ENCODE measurements around the gene KIF26B. TPM values are rescaled to one million over a fixed set of nuclear protein-coding genes. Genes with fewer than 3 reads are reported as not detected.

KIF26B gene
- total and polyA plus RNA-seq, 2 of the 4 experiments (the other 2 are of a cell fraction) = 0.53 to 0.54 TPM

DNA sequence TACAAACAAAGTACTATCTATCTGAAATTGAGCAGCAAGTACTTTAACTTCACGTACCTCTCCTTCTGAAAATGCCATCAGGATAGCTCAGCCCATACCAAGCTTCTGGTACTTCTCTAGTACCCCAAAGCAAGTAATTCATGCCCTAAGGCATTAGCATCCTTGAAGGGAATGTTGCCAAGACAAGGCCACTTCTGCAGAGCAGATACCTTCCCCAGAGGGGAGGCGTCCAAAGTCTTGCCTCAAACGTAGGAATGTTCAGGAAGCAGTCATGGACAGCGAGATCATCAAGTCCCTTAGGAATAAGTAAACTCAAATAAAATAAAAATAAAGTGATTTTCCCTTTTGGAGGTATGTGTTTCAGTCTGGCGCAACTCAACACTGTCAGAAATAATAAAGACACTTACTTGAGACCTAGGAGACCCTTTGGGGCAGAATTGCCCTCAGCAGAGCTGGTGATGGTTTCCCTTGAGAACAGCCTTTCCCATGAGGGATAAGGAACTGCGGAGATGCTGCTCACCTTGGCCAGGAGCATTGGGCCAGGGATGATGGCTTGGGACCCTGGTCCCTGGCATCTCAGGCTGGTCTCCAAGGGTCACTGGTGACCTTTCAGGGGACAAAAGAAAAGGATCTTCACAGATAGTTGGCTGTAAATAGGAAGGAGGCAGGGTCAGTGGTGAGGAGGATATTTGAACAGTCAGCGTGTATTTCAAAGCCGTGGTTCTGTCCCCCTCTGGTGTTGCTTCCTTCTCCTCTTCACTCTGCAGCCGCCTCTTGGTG is 522.9 kb downstream of the KIF26B start:
- CTCF ChIA-PET = no interaction called here
- H2BK120ac ChIP-seq (ENCODE audit: low read depth, low read length) = no peak overlapping the region
- H2BK15ac ChIP-seq (ENCODE audit: low read depth, low read length) = no peak overlapping the region
- no peak overlapping the region for H3K4ac ChIP-seq (ENCODE audit: low read depth, low read length)
- in situ Hi-C loops (cut with MboI; ENCODE audit: low sequenced_read_pairs) = no loop called here
- ATAC-seq (ENCODE audit: low read depth) (no peak; the same call in 1 of the 2 replicates), DNase-seq (peak; percentile 16)
- no peak overlapping the region for H2BK20ac ChIP-seq (ENCODE audit: low read depth, low read length)
- H3K4me1 ChIP-seq (ENCODE audit: control insufficient read depth, insufficient read depth, low read length) = peaks cover 6% of the 10 kb centered on the region
- no peaks in the 10 kb centered on the region for H3K36me3 ChIP-seq (ENCODE audit: control insufficient read depth, insufficient read depth, low read length)
- no peak overlapping the region for H4K8ac ChIP-seq (ENCODE audit: low read depth in 2 of 2, low read length in 2 of 2)
- intact Hi-C loops (cut with micrococcal nuclease) = no loop called here
- dilution Hi-C loops (cut with HindIII; ENCODE audit: low sequenced_read_pairs, unreplicated experiment) = no loop called here
- H2AFZ ChIP-seq (replicated peaks; ENCODE audit: low read length, poor library complexity) = no peak overlapping the region
- no peak overlapping the region for H2AK9ac ChIP-seq (replicated peaks; ENCODE audit: low read depth, low read length, poor library complexity)
- H3K9ac ChIP-seq (ENCODE audit: low read depth, low read length) = no peak overlapping the region
- H4K5ac ChIP-seq (ENCODE audit: low read depth, low read length) = no peak overlapping the region
- H3K56ac ChIP-seq (ENCODE audit: extremely low read depth, insufficient read depth, low read length) = no peak overlapping the region
- POLR2A ChIA-PET (ENCODE audit: unreplicated experiment) = no interaction called here
- H3K4me2 ChIP-seq (ENCODE audit: low read depth, low read length) = no peak overlapping the region
- H4K91ac ChIP-seq (ENCODE audit: insufficient read depth, low read depth, low read length) = no peak overlapping the region
- no peak overlapping the region for H2BK5ac ChIP-seq (ENCODE audit: low read depth, low read length, poor library complexity, severe bottlenecking)
- TF ChIP-seq MAZ (IDR thresholded peaks at IDR 0.05; ENCODE audit: borderline replicate concordance, low read depth, low read length) = no peak
- no peak for TF ChIP-seq NFE2L2 (IDR thresholded peaks at IDR 0.05; ENCODE audit: low read depth, low read length)
- TF ChIP-seq RFX5 (IDR thresholded peaks at IDR 0.05; ENCODE audit: low read depth, low read length) = no peak
- no peak for TF ChIP-seq SMC3 (IDR thresholded peaks at IDR 0.05; ENCODE audit: low read depth, low read length)
- TF ChIP-seq, protein P1, sequence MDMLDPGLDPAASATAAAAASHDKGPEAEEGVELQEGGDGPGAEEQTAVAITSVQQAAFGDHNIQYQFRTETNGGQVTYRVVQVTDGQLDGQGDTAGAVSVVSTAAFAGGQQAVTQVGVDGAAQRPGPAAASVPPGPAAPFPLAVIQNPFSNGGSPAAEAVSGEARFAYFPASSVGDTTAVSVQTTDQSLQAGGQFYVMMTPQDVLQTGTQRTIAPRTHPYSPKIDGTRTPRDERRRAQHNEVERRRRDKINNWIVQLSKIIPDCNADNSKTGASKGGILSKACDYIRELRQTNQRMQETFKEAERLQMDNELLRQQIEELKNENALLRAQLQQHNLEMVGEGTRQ (IDR thresholded peaks at IDR 0.05; ENCODE audit: low read depth, low read length) = no peak
- no peak for TF ChIP-seq RCOR1 (IDR thresholded peaks at IDR 0.05; ENCODE audit: insufficient replicate concordance, low read length)
- TF ChIP-seq CHD1 (IDR thresholded peaks at IDR 0.05; ENCODE audit: low read depth, low read length) = no peak
- TF ChIP-seq, protein P2, sequence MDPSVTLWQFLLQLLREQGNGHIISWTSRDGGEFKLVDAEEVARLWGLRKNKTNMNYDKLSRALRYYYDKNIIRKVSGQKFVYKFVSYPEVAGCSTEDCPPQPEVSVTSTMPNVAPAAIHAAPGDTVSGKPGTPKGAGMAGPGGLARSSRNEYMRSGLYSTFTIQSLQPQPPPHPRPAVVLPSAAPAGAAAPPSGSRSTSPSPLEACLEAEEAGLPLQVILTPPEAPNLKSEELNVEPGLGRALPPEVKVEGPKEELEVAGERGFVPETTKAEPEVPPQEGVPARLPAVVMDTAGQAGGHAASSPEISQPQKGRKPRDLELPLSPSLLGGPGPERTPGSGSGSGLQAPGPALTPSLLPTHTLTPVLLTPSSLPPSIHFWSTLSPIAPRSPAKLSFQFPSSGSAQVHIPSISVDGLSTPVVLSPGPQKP (IDR thresholded peaks at IDR 0.05; ENCODE audit: borderline replicate concordance, low read depth, low read length) = no peak
- TF ChIP-seq, protein P3, sequence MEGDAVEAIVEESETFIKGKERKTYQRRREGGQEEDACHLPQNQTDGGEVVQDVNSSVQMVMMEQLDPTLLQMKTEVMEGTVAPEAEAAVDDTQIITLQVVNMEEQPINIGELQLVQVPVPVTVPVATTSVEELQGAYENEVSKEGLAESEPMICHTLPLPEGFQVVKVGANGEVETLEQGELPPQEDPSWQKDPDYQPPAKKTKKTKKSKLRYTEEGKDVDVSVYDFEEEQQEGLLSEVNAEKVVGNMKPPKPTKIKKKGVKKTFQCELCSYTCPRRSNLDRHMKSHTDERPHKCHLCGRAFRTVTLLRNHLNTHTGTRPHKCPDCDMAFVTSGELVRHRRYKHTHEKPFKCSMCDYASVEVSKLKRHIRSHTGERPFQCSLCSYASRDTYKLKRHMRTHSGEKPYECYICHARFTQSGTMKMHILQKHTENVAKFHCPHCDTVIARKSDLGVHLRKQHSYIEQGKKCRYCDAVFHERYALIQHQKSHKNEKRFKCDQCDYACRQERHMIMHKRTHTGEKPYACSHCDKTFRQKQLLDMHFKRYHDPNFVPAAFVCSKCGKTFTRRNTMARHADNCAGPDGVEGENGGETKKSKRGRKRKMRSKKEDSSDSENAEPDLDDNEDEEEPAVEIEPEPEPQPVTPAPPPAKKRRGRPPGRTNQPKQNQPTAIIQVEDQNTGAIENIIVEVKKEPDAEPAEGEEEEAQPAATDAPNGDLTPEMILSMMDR (conservative IDR thresholded peaks at IDR 0.05; ENCODE audit: low read depth, low read length) = no peak
- TF ChIP-seq FOS (IDR thresholded peaks at IDR 0.05; ENCODE audit: low read depth, low read length) = no peak
- TF ChIP-seq CEBPB (IDR thresholded peaks at IDR 0.05; ENCODE audit: low read depth, low read length) = no peak
- no peak for TF ChIP-seq RAD21 (IDR thresholded peaks at IDR 0.05; ENCODE audit: low read length)
- no peak for TF ChIP-seq BHLHE40 (IDR thresholded peaks at IDR 0.05; ENCODE audit: low read depth, low read length)
- no peak overlapping the region for H3K18ac ChIP-seq (ENCODE audit: low read depth, low read length)
- no TSS peak for BruUV-seq (replicated peaks)
- no peaks in the 10 kb centered on the region for H4K20me1 ChIP-seq (ENCODE audit: insufficient read depth, low read length)
- H3K79me1 ChIP-seq (ENCODE audit: low read depth in 1 of 2, low read length in 2 of 2) = no peaks in the 10 kb centered on the region
- H3K4me3 ChIP-seq (ENCODE audit: insufficient read depth, low read depth, low read length) = no peak overlapping the region
- no peak overlapping the region for H3K23ac ChIP-seq (ENCODE audit: low read depth, low read length)
- H3K27me3 ChIP-seq (ENCODE audit: control insufficient read depth, insufficient read depth, low read length) = no peaks in the 10 kb centered on the region
- H3K27ac ChIP-seq (ENCODE audit: insufficient read depth, low read length) = no peak overlapping the region
- H3K9me1 ChIP-seq (ENCODE audit: insufficient read depth, low read length) = no peaks in the 10 kb centered on the region
- H2AK5ac ChIP-seq (ENCODE audit: low read depth, low read length) = no peak overlapping the region; the same call in 1 of the 2 replicates
- WGBS, 2 experiments (ENCODE audit: extremely low coverage in 2 of 2, insufficient read length in 1 of 2) = 100% methylated on average over 1 of the region's 9 CpGs; no CpG with 5 or more reads in 1 of the 2 experiments
- H3K9me3 ChIP-seq (ENCODE audit: control insufficient read depth, insufficient read depth, low read length) = no peaks in the 10 kb centered on the region
- H3K14ac ChIP-seq (replicated peaks; ENCODE audit: low read depth, low read length) = no peak overlapping the region

All from IMR-90 (cell line).